ENCODE data around the gene PSMD2.
A peak's percentile ranks its signal among the peaks of the same experiment; 100 is the strongest.

Gene PSMD2

GRCh38 chr3:184299488-184300377 lies 692 bp downstream of the PSMD2 start:
- Histone ChIP-seq H3K27me3 (ENCODE audit: low read depth, low read length) (no peaks in the 10 kb centered on the region), H3K9me3 (ENCODE audit: insufficient read depth, low read length) (no peaks in the 10 kb centered on the region), H3K36me3 (replicated peaks; ENCODE audit: low read depth, low read length) (peaks cover 39% of the 10 kb centered on the region), H2AFZ (ENCODE audit: low read depth, low read length) (no peak overlapping the region), H3K27ac (ENCODE audit: low read length) (peak overlapping the region; percentile 22), H4K20me1 (ENCODE audit: insufficient read depth, low read length) (no peaks in the 10 kb centered on the region), H3K9ac (ENCODE audit: low read length) (peak overlapping the region; percentile 83), H3K79me2 (ENCODE audit: low read length) (peaks cover 24% of the 10 kb centered on the region), H3K4me1 (ENCODE audit: low read length) (peaks cover 11% of the 10 kb centered on the region), H3K4me2 (ENCODE audit: low read length) (peak overlapping the region; percentile 96), H3K4me3 (ENCODE audit: low read length) (peak overlapping the region; percentile 99)
- TF ChIP-seq EZH2phosphoT487 (IDR thresholded peaks at IDR 0.05; ENCODE audit: low read depth) (no peak), CTCF (IDR thresholded peaks at IDR 0.05; ENCODE audit: low read depth, low read length) (no peak)

- Histone ChIP-seq H3K4me1 (ENCODE audit: low read length) (peaks cover 11% of the 10 kb centered on the region), H3K27ac (ENCODE audit: low read length) (no peak overlapping the region), H3K4me3 (ENCODE audit: low read length) (peak overlapping the region; percentile 99; the same call in 1 of the 2 replicates), H3K4me2 (ENCODE audit: low read length) (peak overlapping the region; percentile 96), H3K27me3 (ENCODE audit: low read depth, low read length) (no peaks in the 10 kb centered on the region), H3K79me2 (ENCODE audit: low read length) (peaks cover 24% of the 10 kb centered on the region), H3K36me3 (replicated peaks; ENCODE audit: low read depth, low read length) (peaks cover 43% of the 10 kb centered on the region), H3K9ac (ENCODE audit: low read length) (no peak overlapping the region), H3K9me3 (ENCODE audit: insufficient read depth, low read length) (no peaks in the 10 kb centered on the region), H4K20me1 (ENCODE audit: insufficient read depth, low read length) (no peaks in the 10 kb centered on the region), H2AFZ (ENCODE audit: low read depth, low read length) (no peak overlapping the region)
- TF ChIP-seq EZH2phosphoT487 (IDR thresholded peaks at IDR 0.05; ENCODE audit: low read depth) (no peak), CTCF (IDR thresholded peaks at IDR 0.05; ENCODE audit: low read depth, low read length) (no peak)
Measured at GRCh38 chr3:184300378-184300720, 1.3 kb downstream of the PSMD2 start.

- Histone ChIP-seq H3K4me2 (ENCODE audit: low read length) (no peak overlapping the region), H3K9ac (ENCODE audit: low read length) (no peak overlapping the region), H3K9me3 (ENCODE audit: insufficient read depth, low read length) (no peaks in the 10 kb centered on the region), H3K79me2 (ENCODE audit: low read length) (peaks cover 9% of the 10 kb centered on the region), H3K4me1 (ENCODE audit: low read length) (no peaks in the 10 kb centered on the region), H2AFZ (ENCODE audit: low read depth, low read length) (no peak overlapping the region), H3K36me3 (replicated peaks; ENCODE audit: low read depth, low read length) (peaks cover 68% of the 10 kb centered on the region), H3K4me3 (ENCODE audit: low read length) (no peak overlapping the region), H4K20me1 (ENCODE audit: insufficient read depth, low read length) (no peaks in the 10 kb centered on the region), H3K27ac (ENCODE audit: low read length) (no peak overlapping the region), H3K27me3 (ENCODE audit: low read depth, low read length) (no peaks in the 10 kb centered on the region)
- TF ChIP-seq CTCF (IDR thresholded peaks at IDR 0.05; ENCODE audit: low read depth, low read length) (peak; percentile 41), EZH2phosphoT487 (IDR thresholded peaks at IDR 0.05; ENCODE audit: low read depth) (no peak)
Measured at GRCh38 chr3:184305577-184305976, 6.5 kb downstream of the PSMD2 start.

GRCh38 chr3:184306341-184306972 lies 7.4 kb downstream of the PSMD2 start:
- Histone ChIP-seq H3K27ac (ENCODE audit: low read length) (no peak overlapping the region), H3K4me2 (ENCODE audit: low read length) (no peak overlapping the region), H3K9me3 (ENCODE audit: insufficient read depth, low read length) (no peaks in the 10 kb centered on the region), H4K20me1 (ENCODE audit: insufficient read depth, low read length) (no peaks in the 10 kb centered on the region), H3K4me3 (ENCODE audit: low read length) (no peak overlapping the region), H3K27me3 (ENCODE audit: low read depth, low read length) (no peaks in the 10 kb centered on the region), H3K36me3 (replicated peaks; ENCODE audit: low read depth, low read length) (peaks cover 63% of the 10 kb centered on the region), H2AFZ (ENCODE audit: low read depth, low read length) (no peak overlapping the region), H3K4me1 (ENCODE audit: low read length) (no peaks in the 10 kb centered on the region), H3K9ac (ENCODE audit: low read length) (no peak overlapping the region), H3K79me2 (ENCODE audit: low read length) (peaks cover 3% of the 10 kb centered on the region)
- TF ChIP-seq EZH2phosphoT487 (IDR thresholded peaks at IDR 0.05; ENCODE audit: low read depth): no peak
- TF ChIP-seq CTCF (IDR thresholded peaks at IDR 0.05; ENCODE audit: low read depth, low read length): no peak
